Brain microvascular endothelial cell (primary cell): Measurements from ENCODE around the gene PSMC2.

Experiments
- DNase-seq: peaks from one replicate; pipeline ENCODE4 v3.0.0-alpha.2; 2020
- H3K27ac ChIP-seq: fragments of 250-450 bp; sonication (Bioruptor Pico); 2 replicates; pipeline ENCODE4 v1.5.1; 2020; ENCODE audit warnings: mild to moderate bottlenecking, moderate library complexity
- H3K27me3 ChIP-seq: fragments of 250-450 bp; sonication (Bioruptor Pico); replicated peaks from 2 replicates; pipeline ENCODE4 v1.5.1; 2020; ENCODE audit warnings: mild to moderate bottlenecking
- H3K36me3 ChIP-seq: fragments of 250-450 bp; sonication (Bioruptor Pico); replicated peaks from 2 replicates; pipeline ENCODE4 v1.5.1; 2020; ENCODE audit warnings: mild to moderate bottlenecking
- H3K4me3 ChIP-seq: 2 replicates; pipeline ENCODE4 v1.5.1; 2011; ENCODE audit warnings: low read depth, mild to moderate bottlenecking, control low read depth, low read length, moderate library complexity
- in situ Hi-C: cut with HindIII; loops from 2 replicates; pipeline ENCODE4 v1.10.0; 2017; ENCODE audit warnings: low sequenced_read_pairs, low pct_ligation_motif_present
- TF ChIP-seq, protein P1 (sequence below): IDR thresholded peaks from 2 replicates; pipeline ENCODE4 v1.5.1; 2011; ENCODE audit warnings: low read depth, mild to moderate bottlenecking, moderate library complexity, low read length, control low read depth, inconsistent platforms; ENCODE audit errors: missing control alignments

The PSMC2 gene

DNA sequence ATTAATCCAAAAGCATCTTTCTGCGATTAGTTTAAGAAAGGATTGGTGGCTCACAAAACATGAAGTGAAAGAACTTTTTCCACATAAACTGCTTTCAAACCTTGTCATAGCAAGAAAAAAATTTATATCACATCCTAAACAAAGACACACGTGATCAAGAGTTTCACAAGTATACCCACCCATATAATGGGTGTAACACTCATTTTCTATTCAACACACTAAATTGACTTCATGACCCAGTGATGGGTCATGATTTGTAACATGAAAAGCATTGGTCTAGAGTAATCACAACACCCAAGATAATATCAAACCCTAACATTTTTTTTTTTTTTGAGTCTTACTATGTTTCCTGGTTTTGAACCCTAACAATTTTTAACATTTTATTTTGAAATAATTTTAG is 32.6 kb upstream of the PSMC2 start:
- Histone ChIP-seq H3K4me3 (no peak overlapping the region), H3K27ac (no peak overlapping the region), H3K27me3 (no peaks in the 10 kb centered on the region), H3K36me3 (peaks cover 82% of the 10 kb centered on the region)
- in situ Hi-C loops = no loop called here
- TF ChIP-seq, protein P1, sequence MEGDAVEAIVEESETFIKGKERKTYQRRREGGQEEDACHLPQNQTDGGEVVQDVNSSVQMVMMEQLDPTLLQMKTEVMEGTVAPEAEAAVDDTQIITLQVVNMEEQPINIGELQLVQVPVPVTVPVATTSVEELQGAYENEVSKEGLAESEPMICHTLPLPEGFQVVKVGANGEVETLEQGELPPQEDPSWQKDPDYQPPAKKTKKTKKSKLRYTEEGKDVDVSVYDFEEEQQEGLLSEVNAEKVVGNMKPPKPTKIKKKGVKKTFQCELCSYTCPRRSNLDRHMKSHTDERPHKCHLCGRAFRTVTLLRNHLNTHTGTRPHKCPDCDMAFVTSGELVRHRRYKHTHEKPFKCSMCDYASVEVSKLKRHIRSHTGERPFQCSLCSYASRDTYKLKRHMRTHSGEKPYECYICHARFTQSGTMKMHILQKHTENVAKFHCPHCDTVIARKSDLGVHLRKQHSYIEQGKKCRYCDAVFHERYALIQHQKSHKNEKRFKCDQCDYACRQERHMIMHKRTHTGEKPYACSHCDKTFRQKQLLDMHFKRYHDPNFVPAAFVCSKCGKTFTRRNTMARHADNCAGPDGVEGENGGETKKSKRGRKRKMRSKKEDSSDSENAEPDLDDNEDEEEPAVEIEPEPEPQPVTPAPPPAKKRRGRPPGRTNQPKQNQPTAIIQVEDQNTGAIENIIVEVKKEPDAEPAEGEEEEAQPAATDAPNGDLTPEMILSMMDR = no peak
- no peak for DNase-seq

DNA sequence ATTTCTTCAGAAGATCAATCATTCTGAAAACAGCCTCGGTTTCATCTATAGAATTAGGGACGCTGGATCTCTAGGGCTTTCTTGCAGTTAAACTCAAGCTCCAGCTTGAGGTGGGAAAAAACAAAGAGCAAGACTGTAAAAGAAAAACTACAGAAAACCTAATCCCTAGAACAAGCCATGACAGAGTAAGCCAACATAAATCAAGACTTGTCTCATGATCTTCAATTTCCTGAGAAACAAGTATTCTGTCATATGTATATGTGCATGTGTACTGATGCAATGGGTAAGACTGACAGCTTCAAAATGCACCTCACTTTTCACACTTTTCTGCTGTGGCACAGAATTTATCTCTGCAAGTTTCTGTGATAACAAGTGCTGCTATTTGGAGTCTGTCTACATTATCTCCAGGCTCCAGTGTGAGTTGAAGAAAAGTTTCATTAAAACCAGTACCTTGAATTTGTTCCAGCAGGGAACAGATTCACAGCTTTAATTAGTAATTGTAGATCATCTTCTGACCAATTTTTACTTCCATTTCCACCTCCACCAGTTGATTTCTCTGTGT is 31.0 kb upstream of the PSMC2 start:
- no peak overlapping the region for H3K4me3 ChIP-seq
- H3K36me3 ChIP-seq = peaks cover 88% of the 10 kb centered on the region
- in situ Hi-C loops = no loop called here
- H3K27ac ChIP-seq = no peak overlapping the region
- no peak for DNase-seq
- H3K27me3 ChIP-seq = no peaks in the 10 kb centered on the region
- TF ChIP-seq, protein P1 = no peak

DNA sequence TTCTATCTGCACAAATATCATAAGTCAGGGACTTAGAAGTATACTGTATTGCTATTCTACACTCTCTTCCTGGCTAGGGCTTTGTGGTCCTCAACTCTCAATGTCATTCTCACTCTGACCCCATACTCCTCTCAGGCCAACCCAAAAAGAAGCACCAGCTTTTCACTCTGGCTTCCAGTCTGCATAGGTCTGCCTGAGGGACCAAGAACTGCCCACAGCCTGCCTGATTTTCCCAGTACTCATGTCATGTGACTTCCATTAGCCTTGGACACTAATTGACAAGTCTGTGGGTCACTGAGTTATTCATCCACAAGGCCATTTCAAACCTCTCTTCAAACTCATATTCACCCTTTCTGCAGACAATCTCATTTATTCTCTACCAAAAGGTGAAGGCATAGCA is 30.4 kb upstream of the PSMC2 start:
- DNase-seq = no peak
- H3K4me3 ChIP-seq = no peak overlapping the region
- TF ChIP-seq, protein P1 = no peak
- H3K27me3 ChIP-seq = no peaks in the 10 kb centered on the region
- in situ Hi-C loops = no loop called here
- H3K27ac ChIP-seq = no peak overlapping the region
- H3K36me3 ChIP-seq = peaks cover 87% of the 10 kb centered on the region

DNA sequence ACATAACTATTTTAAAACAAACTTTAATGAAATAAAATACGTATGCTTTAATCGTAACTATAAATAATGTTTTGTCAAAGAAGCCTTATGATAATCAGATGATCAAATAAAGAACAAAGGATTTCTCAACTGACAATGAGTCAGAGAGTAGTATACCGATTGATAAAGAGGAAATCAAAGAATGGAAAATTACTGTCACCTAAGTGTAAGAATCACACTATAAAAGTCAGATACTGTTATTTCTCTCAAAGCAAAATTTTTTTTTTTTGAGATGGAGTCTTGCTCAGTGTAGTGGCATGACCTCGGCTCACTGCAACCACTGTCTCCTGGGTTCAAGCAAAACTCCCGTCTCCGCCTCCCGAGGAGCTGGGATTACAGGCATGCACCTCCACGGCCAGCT is 21.7 kb upstream of the PSMC2 start:
- no peak for DNase-seq
- Histone ChIP-seq H3K27me3 (no peaks in the 10 kb centered on the region), H3K36me3 (peaks cover 55% of the 10 kb centered on the region), H3K27ac (no peak overlapping the region), H3K4me3 (no peak overlapping the region)
- in situ Hi-C loops = no loop called here
- TF ChIP-seq, protein P1 = no peak

DNA sequence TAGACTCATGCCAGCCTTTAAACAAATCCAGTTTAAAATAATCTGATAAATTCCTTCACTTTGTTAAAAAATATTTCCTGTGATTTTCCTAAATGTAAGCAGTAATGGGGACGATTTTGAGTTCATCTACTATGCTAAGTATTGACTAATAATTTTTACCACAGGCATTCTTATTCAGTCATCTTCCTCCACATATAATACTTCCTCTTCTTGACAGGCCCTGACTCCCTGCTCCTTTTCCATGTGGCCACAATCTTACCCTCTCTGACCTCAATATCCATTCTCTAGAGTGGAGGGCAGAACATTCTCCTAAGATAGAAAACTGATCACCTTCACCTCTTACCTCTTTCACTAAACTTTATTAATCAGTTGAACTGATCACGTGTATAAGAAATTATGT is 10.7 kb upstream of the PSMC2 start:
- in situ Hi-C loops = no loop called here
- Histone ChIP-seq H3K4me3 (no peak overlapping the region), H3K36me3 (peaks cover 60% of the 10 kb centered on the region), H3K27me3 (no peaks in the 10 kb centered on the region), H3K27ac (no peak overlapping the region)
- TF ChIP-seq, protein P1 = no peak
- DNase-seq = no peak

DNA sequence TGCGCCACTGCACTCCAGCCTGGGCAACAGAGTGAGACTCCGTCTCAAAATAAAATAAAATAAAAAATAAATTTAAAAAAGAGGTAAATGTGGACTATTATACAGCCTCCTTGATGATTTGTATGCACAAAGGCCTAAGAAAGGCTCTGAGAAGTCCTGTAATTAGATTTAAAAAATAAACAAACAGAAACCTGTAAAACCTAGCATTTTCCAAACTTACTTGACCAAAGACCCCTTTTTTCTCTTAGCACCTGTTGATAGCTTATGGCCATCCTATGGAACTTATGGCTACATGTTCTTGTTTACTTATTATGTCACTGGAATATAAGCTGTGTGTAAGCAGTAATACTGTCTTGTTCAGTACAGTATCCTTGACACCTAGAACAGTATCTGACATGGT is 8.6 kb upstream of the PSMC2 start:
- Histone ChIP-seq H3K27me3 (no peaks in the 10 kb centered on the region), H3K36me3 (peaks cover 53% of the 10 kb centered on the region), H3K4me3 (no peak overlapping the region), H3K27ac (no peak overlapping the region)
- no peak for DNase-seq
- TF ChIP-seq, protein P1 = no peak
- in situ Hi-C loops = no loop called here
